Vagina (tissue), 2 donors: ENCODE results near the gene FNDC5. TPM values are rescaled to one million over a fixed set of nuclear protein-coding genes. Genes with fewer than 3 reads are reported as not detected.
"Not testable (repeated sequence)": the region's sequence is repeated elsewhere in the genome, so short reads cannot be mapped to it uniquely, and the experiment has no call there.

Experiments
- DNase-seq, 2 donors: peaks; one replicate each; pipeline ENCODE4 v3.0.0-alpha.2; 2017; ENCODE audit errors: extremely low spot score in 2 of 2
- H3K27ac ChIP-seq: fragments of 200-600 bp; sonication (generic); one replicate; pipeline ENCODE4 v1.5.1; 2019
- H3K27me3 ChIP-seq: fragments of 200-600 bp; sonication (generic); one replicate; pipeline ENCODE4 v1.5.1; 2019
- H3K36me3 ChIP-seq, 2 donors: fragments of 200-600 bp; sonication (generic); one replicate each; pipeline ENCODE4 v1.5.1; 2017 to 2019
- H3K4me1 ChIP-seq: fragments of 200-600 bp; sonication (generic); one replicate; pipeline ENCODE4 v1.5.1; 2019
- H3K4me3 ChIP-seq, 2 donors: fragments of 200-600 bp; sonication (generic); 1 replicate in 1 of 2; 2 replicates in 1 of 2; pipeline ENCODE4 v1.5.1; 2016 to 2019
- H3K9me3 ChIP-seq: fragments of 200-600 bp; sonication (generic); one replicate; pipeline ENCODE4 v1.5.1; 2019
- CTCF ChIP-seq, 3 experiments: fragments of 450-650 bp in 2 of 3; fragments of 200-600 bp in 1 of 3; sonication (generic) in 1 of 3; IDR thresholded peaks; one replicate each; pipeline ENCODE4 v1.5.1; 2017 to 2019; ENCODE audit warnings: antibody characterized with exemption in 3 of 3, mild to moderate bottlenecking in 2 of 3, moderate library complexity in 2 of 3
- POLR2A ChIP-seq, 2 donors: fragments of 450-650 bp; IDR thresholded peaks; one replicate each; pipeline ENCODE4 v1.6.1; 2017; ENCODE audit warnings: antibody characterized with exemption in 2 of 2, mild to moderate bottlenecking in 2 of 2, moderate library complexity in 2 of 2
- POLR2AphosphoS5 ChIP-seq, 2 donors: sonication (generic); formaldehyde crosslinking; IDR thresholded peaks; one replicate each; pipeline ENCODE4 v1.9.0; 2017; ENCODE audit warnings: antibody characterized with exemption in 2 of 2, mild to moderate bottlenecking in 2 of 2, low read depth in 1 of 2; ENCODE audit not compliant: insufficient read depth in 1 of 2
- intact Hi-C: fragments of 100-400 bp; cut with DNase I; formaldehyde crosslinking; loops from one replicate; pipeline ENCODE4 v1.15.1; 2023
- total RNA-seq: library from RNA; depleted of rRNA; stranded (reverse); fragments of >200 nt; gene quantifications from one replicate; pipeline ENCODE4 v1.2.3, GENCODE V29; 2016

FNDC5 gene
- total RNA-seq, 1 donor from 2014 or later: 4.7 TPM

GRCh38 chr1:32910319-32910718 is 39.6 kb upstream of the FNDC5 start:
- TF ChIP-seq POLR2AphosphoS5 (IDR thresholded peaks at IDR 0.05; ENCODE audit: insufficient read depth in 1 of 2, low read depth in 1 of 2) (no peak), CTCF (IDR thresholded peaks at IDR 0.05) (no peak), POLR2A (IDR thresholded peaks at IDR 0.05) (no peak)
- Histone ChIP-seq H3K27me3 (no peaks in the 10 kb centered on the region), H3K36me3 (no peaks in the 10 kb centered on the region), H3K27ac (no peak overlapping the region), H3K9me3 (no peaks in the 10 kb centered on the region), H3K4me3 (no peak overlapping the region), H3K4me1 (no peaks in the 10 kb centered on the region)
- intact Hi-C loops: no loop called here
- DNase-seq: no peak

GRCh38 chr1:32907435-32907834 is 36.7 kb upstream of the FNDC5 start:
- no peaks in the 10 kb centered on the region for H3K9me3 ChIP-seq
- DNase-seq: no peak
- H3K36me3 ChIP-seq: no peaks in the 10 kb centered on the region
- TF ChIP-seq POLR2A (IDR thresholded peaks at IDR 0.05): no peak
- TF ChIP-seq CTCF (IDR thresholded peaks at IDR 0.05): no peak
- no peak for TF ChIP-seq POLR2AphosphoS5 (IDR thresholded peaks at IDR 0.05; ENCODE audit: insufficient read depth in 1 of 2, low read depth in 1 of 2)
- no peak overlapping the region for H3K4me3 ChIP-seq
- no peaks in the 10 kb centered on the region for H3K27me3 ChIP-seq
- no peak overlapping the region for H3K27ac ChIP-seq
- no peaks in the 10 kb centered on the region for H3K4me1 ChIP-seq
- intact Hi-C loops: loop anchor here (5.0 kb wide), 1 partner anchor 920 kb away; no protein-coding TSS in a partner anchor

GRCh38 chr1:32906654-32907053 is 35.9 kb upstream of the FNDC5 start:
- Histone ChIP-seq H3K27ac (no peak overlapping the region), H3K9me3 (no peaks in the 10 kb centered on the region), H3K36me3 (no peaks in the 10 kb centered on the region), H3K4me3 (no peak overlapping the region), H3K4me1 (peaks cover 2% of the 10 kb centered on the region), H3K27me3 (no peaks in the 10 kb centered on the region)
- TF ChIP-seq POLR2AphosphoS5 (IDR thresholded peaks at IDR 0.05; ENCODE audit: insufficient read depth in 1 of 2, low read depth in 1 of 2) (no peak), POLR2A (IDR thresholded peaks at IDR 0.05) (no peak), CTCF (IDR thresholded peaks at IDR 0.05) (no peak)
- no peak for DNase-seq
- intact Hi-C loops: loop anchor here (5.0 kb wide), 1 partner anchor 921 kb away; no protein-coding TSS in a partner anchor

- H3K4me3 ChIP-seq, H3K27me3 ChIP-seq, H3K9me3 ChIP-seq, DNase-seq, H3K36me3 ChIP-seq, H3K27ac ChIP-seq, H3K4me1 ChIP-seq: not testable (repeated sequence)
- intact Hi-C loops: loop anchor here (5.0 kb wide), 1 partner anchor 922 kb away; no protein-coding TSS in a partner anchor
Observed at GRCh38 chr1:32905588-32905987, 34.9 kb upstream of the FNDC5 start.

- H3K27ac ChIP-seq: no peak overlapping the region
- TF ChIP-seq POLR2A (IDR thresholded peaks at IDR 0.05): no peak
- no peak for TF ChIP-seq POLR2AphosphoS5 (IDR thresholded peaks at IDR 0.05; ENCODE audit: insufficient read depth in 1 of 2, low read depth in 1 of 2)
- TF ChIP-seq CTCF (IDR thresholded peaks at IDR 0.05): no peak
- no peaks in the 10 kb centered on the region for H3K27me3 ChIP-seq
- intact Hi-C loops: loop anchor here (5.0 kb wide), 1 partner anchor 923 kb away; no protein-coding TSS in a partner anchor
- H3K36me3 ChIP-seq: no peaks in the 10 kb centered on the region
- H3K4me3 ChIP-seq: no peak overlapping the region
- no peaks in the 10 kb centered on the region for H3K9me3 ChIP-seq
- H3K4me1 ChIP-seq: peaks cover 17% of the 10 kb centered on the region
- DNase-seq: no peak
Observed at GRCh38 chr1:32904797-32905196, 34.1 kb upstream of the FNDC5 start.
